ENCODE measurements around the gene ACAP1.

DNA sequence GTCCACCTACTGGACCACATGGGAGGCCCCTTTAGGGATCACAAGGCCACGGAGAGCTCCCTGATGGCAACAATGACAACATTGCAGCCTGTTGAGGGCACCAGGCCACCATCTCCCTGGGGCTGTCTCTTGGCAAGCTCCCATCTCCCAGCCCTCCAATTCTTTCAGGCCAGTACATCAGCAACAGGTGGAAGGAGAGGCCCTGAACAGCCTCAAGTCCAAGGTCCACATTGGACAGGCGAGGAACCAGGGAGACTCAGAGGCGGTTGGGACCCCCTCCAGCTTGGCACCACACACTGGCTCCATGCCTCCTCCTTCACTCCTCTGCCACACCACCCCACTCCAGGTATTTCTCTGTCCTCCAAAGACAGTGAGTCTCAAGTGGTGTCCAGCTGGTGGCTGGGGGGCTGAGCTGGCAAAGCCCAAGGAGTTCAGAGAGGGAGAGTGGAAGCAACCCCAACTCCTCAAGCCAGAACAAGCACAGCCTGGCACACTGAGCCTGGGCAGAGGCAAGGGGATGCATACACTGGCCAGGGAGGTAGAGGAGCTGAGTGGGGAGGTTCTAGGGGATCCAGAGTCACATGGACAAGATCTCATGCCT is 1.3 kb upstream of the ACAP1 start:
- TF ChIP-seq POLR2AphosphoS5 (IDR thresholded peaks at IDR 0.05): no peak
- TF ChIP-seq, protein P1, sequence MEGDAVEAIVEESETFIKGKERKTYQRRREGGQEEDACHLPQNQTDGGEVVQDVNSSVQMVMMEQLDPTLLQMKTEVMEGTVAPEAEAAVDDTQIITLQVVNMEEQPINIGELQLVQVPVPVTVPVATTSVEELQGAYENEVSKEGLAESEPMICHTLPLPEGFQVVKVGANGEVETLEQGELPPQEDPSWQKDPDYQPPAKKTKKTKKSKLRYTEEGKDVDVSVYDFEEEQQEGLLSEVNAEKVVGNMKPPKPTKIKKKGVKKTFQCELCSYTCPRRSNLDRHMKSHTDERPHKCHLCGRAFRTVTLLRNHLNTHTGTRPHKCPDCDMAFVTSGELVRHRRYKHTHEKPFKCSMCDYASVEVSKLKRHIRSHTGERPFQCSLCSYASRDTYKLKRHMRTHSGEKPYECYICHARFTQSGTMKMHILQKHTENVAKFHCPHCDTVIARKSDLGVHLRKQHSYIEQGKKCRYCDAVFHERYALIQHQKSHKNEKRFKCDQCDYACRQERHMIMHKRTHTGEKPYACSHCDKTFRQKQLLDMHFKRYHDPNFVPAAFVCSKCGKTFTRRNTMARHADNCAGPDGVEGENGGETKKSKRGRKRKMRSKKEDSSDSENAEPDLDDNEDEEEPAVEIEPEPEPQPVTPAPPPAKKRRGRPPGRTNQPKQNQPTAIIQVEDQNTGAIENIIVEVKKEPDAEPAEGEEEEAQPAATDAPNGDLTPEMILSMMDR (IDR thresholded peaks at IDR 0.05): no peak
